ENCODE data around the gene GFI1. TPM values are rescaled to one million over a fixed set of nuclear protein-coding genes. Genes with fewer than 3 reads are reported as not detected.
A peak's percentile ranks its signal among the peaks of the same experiment; 100 is the strongest.

GFI1 gene
- total and polyA plus RNA-seq, 2 experiments from 2014 or later = 0.10 TPM; not detected in 1

GRCh38 chr1:92487078-92487605 is 417 bp upstream of the GFI1 start:
- Histone ChIP-seq H3K27ac (no peak overlapping the region), H3K9me2 (replicated peaks; ENCODE audit: insufficient read depth) (no peaks in the 10 kb centered on the region), H4K20me1 (ENCODE audit: insufficient read depth, poor library complexity, severe bottlenecking) (peaks cover 7% of the 10 kb centered on the region), H2AFZ (peak overlapping the region; percentile 66), H3K9me3 (ENCODE audit: low read depth) (no peaks in the 10 kb centered on the region), H3K27me3 (peaks cover 94% of the 10 kb centered on the region), H3K36me3 (replicated peaks; ENCODE audit: insufficient read depth, low read depth) (no peaks in the 10 kb centered on the region), H3K79me2 (no peaks in the 10 kb centered on the region), H3K4me2 (peak overlapping the region; percentile 97), H3K4me3 (no peak overlapping the region), H3K4me1 (ENCODE audit: insufficient read depth) (peaks cover 41% of the 10 kb centered on the region)
- no peak for DNase-seq (ENCODE audit: low spot score)
- 32% methylated on average over 7 of the region's 7 CpGs for WGBS (ENCODE audit: low lambda C conversion rate, missing lambda C conversion rate)
- TF ChIP-seq EZH2phosphoT487 (IDR thresholded peaks at IDR 0.05; ENCODE audit: low read depth, severe bottlenecking, unreplicated experiment) (no peak), CTCF (IDR thresholded peaks at IDR 0.05; ENCODE audit: poor library complexity) (no peak), EZH2 (IDR thresholded peaks at IDR 0.05; ENCODE audit: borderline replicate concordance) (no peak)

GRCh38 chr1:92485381-92486250 is 1.1 kb downstream of the GFI1 start:
- Histone ChIP-seq H3K4me3 (peak overlapping the region; percentile 42), H3K9me2 (replicated peaks; ENCODE audit: insufficient read depth) (no peaks in the 10 kb centered on the region), H3K4me1 (ENCODE audit: insufficient read depth) (peaks cover 51% of the 10 kb centered on the region), H4K20me1 (ENCODE audit: insufficient read depth, poor library complexity, severe bottlenecking) (peaks cover 7% of the 10 kb centered on the region), H3K79me2 (no peaks in the 10 kb centered on the region), H2AFZ (peak overlapping the region; percentile 66), H3K27me3 (peaks cover 97% of the 10 kb centered on the region), H3K36me3 (replicated peaks; ENCODE audit: insufficient read depth, low read depth) (no peaks in the 10 kb centered on the region), H3K4me2 (peak overlapping the region; percentile 97), H3K9me3 (ENCODE audit: low read depth) (no peaks in the 10 kb centered on the region), H3K27ac (no peak overlapping the region)
- whole genome bisulfite sequencing (ENCODE audit: low lambda C conversion rate, missing lambda C conversion rate) = 2% methylated on average over 70 of the region's 82 CpGs
- TF ChIP-seq CTCF (IDR thresholded peaks at IDR 0.05; ENCODE audit: poor library complexity) (no peak), EZH2 (IDR thresholded peaks at IDR 0.05; ENCODE audit: borderline replicate concordance) (peak; percentile 80), EZH2phosphoT487 (IDR thresholded peaks at IDR 0.05; ENCODE audit: low read depth, severe bottlenecking, unreplicated experiment) (peak; percentile 76)
- DNase-seq (ENCODE audit: low spot score) = peak; percentile 66

GRCh38 chr1:92484472-92485380 is 2.0 kb downstream of the GFI1 start:
- no peaks in the 10 kb centered on the region for H3K79me2 ChIP-seq
- peak; percentile 33 for TF ChIP-seq EZH2phosphoT487 (IDR thresholded peaks at IDR 0.05; ENCODE audit: low read depth, severe bottlenecking, unreplicated experiment)
- TF ChIP-seq EZH2 (IDR thresholded peaks at IDR 0.05; ENCODE audit: borderline replicate concordance) = peak; percentile 89
- TF ChIP-seq CTCF (IDR thresholded peaks at IDR 0.05; ENCODE audit: poor library complexity) = peak; percentile 2
- no peaks in the 10 kb centered on the region for H3K36me3 ChIP-seq (replicated peaks; ENCODE audit: insufficient read depth, low read depth)
- peaks cover 51% of the 10 kb centered on the region for H3K4me1 ChIP-seq (ENCODE audit: insufficient read depth)
- H4K20me1 ChIP-seq (ENCODE audit: insufficient read depth, poor library complexity, severe bottlenecking) = peaks cover 7% of the 10 kb centered on the region
- peak overlapping the region; percentile 97 for H3K4me2 ChIP-seq
- no peaks in the 10 kb centered on the region for H3K9me2 ChIP-seq (replicated peaks; ENCODE audit: insufficient read depth)
- no peak overlapping the region for H3K4me3 ChIP-seq
- no peak overlapping the region for H3K27ac ChIP-seq
- no peaks in the 10 kb centered on the region for H3K9me3 ChIP-seq (ENCODE audit: low read depth)
- H2AFZ ChIP-seq = peak overlapping the region; percentile 66
- peak; percentile 19 for DNase-seq (ENCODE audit: low spot score)
- 1% methylated on average over 65 of the region's 65 CpGs for WGBS (ENCODE audit: low lambda C conversion rate, missing lambda C conversion rate)
- H3K27me3 ChIP-seq = peaks cover 100% of the 10 kb centered on the region
